DND-41 (cell line): ENCODE results near the gene POLA2.

Experiments used
- ATAC-seq: fragments of 200-7000 bp; cut with Tn5 transposase; 3 replicates; pipeline ENCODE4 v1.9.1; 2021; ENCODE audit warnings: low read depth; ENCODE audit not compliant: insufficient read depth
- DNase-seq: peaks from one replicate; pipeline ENCODE4 v3.0.0-alpha.2; 2020
- H2AFZ ChIP-seq: 2 replicates; pipeline ENCODE4 v1.6.0; 2012; ENCODE audit warnings: low read depth, low read length
- H3K27ac ChIP-seq: 2 replicates; pipeline ENCODE4 v1.5.1; 2012; ENCODE audit warnings: low read length, inconsistent platforms
- H3K27me3 ChIP-seq: fragments of 200-600 bp; sonication (generic); 2 replicates; pipeline ENCODE4 v1.6.0; 2012; ENCODE audit warnings: low read length, mild to moderate bottlenecking, inconsistent platforms; ENCODE audit not compliant: insufficient read depth, poor library complexity
- H3K36me3 ChIP-seq: 2 replicates; pipeline ENCODE4 v1.5.1; 2012; ENCODE audit warnings: low read length, inconsistent platforms; ENCODE audit not compliant: insufficient read depth
- H3K4me1 ChIP-seq: 2 replicates; pipeline ENCODE4 v1.5.1; 2012; ENCODE audit warnings: mild to moderate bottlenecking, low read length; ENCODE audit not compliant: insufficient read depth
- H3K4me2 ChIP-seq: 2 replicates; pipeline ENCODE4 v1.6.0; 2012; ENCODE audit warnings: mild to moderate bottlenecking, moderate library complexity, low read length, inconsistent platforms; ENCODE audit not compliant: insufficient read depth
- H3K4me3 ChIP-seq, 2 experiments: fragments of 200-600 bp in 1 of 2; shearing (Covaris generic) in 1 of 2; 2 replicates each; pipeline ENCODE4 v1.5.1; 2012 to 2016; ENCODE audit warnings: inconsistent platforms in 2 of 2, low read length in 2 of 2, mild to moderate bottlenecking in 2 of 2, low read depth in 1 of 2, moderate library complexity in 1 of 2
- H3K79me2 ChIP-seq: 2 replicates; pipeline ENCODE4 v1.6.0; 2012; ENCODE audit warnings: low read length, inconsistent platforms; ENCODE audit not compliant: insufficient read depth
- H3K9ac ChIP-seq: 2 replicates; pipeline ENCODE4 v1.6.0; 2012; ENCODE audit warnings: low read depth, mild to moderate bottlenecking, inconsistent platforms, low read length, moderate library complexity
- H3K9me3 ChIP-seq: 2 replicates; pipeline ENCODE4 v1.5.1; 2012; ENCODE audit warnings: low read length, moderate library complexity, mild to moderate bottlenecking, inconsistent platforms; ENCODE audit not compliant: insufficient read depth, severe bottlenecking
- H4K20me1 ChIP-seq: 2 replicates; pipeline ENCODE4 v1.6.0; 2012; ENCODE audit warnings: low read length; ENCODE audit not compliant: insufficient read depth
- EZH2 ChIP-seq: IDR thresholded peaks from 3 replicates; pipeline ENCODE4 v1.6.1; 2012; ENCODE audit warnings: borderline replicate concordance, low read depth, mild to moderate bottlenecking, moderate library complexity, low read length, inconsistent platforms; ENCODE audit not compliant: severe bottlenecking
- TF ChIP-seq, protein P1 (sequence below): IDR thresholded peaks from 2 replicates; pipeline ENCODE4 v1.5.1; 2012; ENCODE audit warnings: borderline replicate concordance, low read length, moderate library complexity, mild to moderate bottlenecking; ENCODE audit not compliant: poor library complexity, severe bottlenecking; ENCODE audit errors: extremely low read depth

POLA2 gene

DNA sequence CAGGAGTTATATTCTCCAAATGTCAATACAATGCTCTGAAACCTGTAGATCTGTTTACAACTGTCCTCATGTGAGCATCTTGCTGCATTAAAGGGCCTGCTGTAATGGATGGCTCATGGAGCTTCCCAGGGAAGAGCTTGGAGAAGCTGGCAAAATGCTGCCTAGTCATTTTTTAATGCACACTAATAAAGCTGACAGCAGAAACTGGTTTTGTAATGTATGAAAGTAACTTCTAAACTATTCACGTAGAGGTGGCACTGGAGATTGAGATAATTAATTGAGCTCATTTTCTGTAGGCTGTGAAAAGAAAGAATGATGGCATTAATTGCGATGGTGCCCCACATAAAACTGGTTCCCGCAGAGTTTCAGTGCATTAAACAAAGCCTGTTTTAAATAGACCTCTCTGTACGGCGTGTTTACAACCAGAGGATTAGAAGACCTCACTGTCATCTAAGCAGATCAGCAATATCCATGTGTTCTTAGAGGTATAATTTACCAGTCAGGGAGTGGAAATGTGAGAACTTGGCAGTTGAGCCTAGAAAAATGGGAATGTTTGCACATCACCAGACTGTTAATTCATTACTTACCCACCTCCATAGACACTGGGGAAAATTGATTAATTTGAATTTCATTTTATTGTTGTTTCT lies 16.0 kb downstream of the POLA2 start:
- no peak overlapping the region for H2AFZ ChIP-seq
- no peak overlapping the region for H3K27ac ChIP-seq

DNA sequence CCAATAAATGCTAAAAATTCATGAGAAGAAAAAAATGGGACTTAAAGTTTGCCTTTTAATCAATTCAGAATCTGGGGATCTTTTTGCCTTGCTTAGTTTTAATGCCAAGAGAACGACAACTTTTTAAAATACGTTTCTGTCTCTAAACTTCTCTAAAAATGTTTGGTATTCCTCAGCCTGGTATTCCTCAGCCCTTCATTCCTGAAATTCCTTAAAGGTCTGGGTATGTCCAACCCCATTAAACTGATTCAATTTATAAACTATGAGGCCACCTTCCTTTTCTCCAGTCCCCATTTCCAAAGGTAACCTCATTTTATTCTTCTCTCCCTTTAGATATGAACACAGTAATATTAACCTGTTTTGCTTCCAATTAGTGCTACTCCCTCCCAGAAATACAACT lies 16.6 kb downstream of the POLA2 start:
- H3K36me3 ChIP-seq: peaks cover 82% of the 10 kb centered on the region
- no peak for DNase-seq
- no peaks in the 10 kb centered on the region for H3K27me3 ChIP-seq
- no peaks in the 10 kb centered on the region for H3K79me2 ChIP-seq
- no peak overlapping the region for H3K9ac ChIP-seq
- H3K4me2 ChIP-seq: no peak overlapping the region
- H3K9me3 ChIP-seq: no peaks in the 10 kb centered on the region
- no peak overlapping the region for H3K27ac ChIP-seq
- 0 out of 2 replicates have a peak, but pooled peaks cover 9% of the 10 kb centered on the region for H4K20me1 ChIP-seq
- no peak overlapping the region for H3K4me3 ChIP-seq
- no peak for ATAC-seq
- no peak for TF ChIP-seq EZH2
- TF ChIP-seq, protein P1, sequence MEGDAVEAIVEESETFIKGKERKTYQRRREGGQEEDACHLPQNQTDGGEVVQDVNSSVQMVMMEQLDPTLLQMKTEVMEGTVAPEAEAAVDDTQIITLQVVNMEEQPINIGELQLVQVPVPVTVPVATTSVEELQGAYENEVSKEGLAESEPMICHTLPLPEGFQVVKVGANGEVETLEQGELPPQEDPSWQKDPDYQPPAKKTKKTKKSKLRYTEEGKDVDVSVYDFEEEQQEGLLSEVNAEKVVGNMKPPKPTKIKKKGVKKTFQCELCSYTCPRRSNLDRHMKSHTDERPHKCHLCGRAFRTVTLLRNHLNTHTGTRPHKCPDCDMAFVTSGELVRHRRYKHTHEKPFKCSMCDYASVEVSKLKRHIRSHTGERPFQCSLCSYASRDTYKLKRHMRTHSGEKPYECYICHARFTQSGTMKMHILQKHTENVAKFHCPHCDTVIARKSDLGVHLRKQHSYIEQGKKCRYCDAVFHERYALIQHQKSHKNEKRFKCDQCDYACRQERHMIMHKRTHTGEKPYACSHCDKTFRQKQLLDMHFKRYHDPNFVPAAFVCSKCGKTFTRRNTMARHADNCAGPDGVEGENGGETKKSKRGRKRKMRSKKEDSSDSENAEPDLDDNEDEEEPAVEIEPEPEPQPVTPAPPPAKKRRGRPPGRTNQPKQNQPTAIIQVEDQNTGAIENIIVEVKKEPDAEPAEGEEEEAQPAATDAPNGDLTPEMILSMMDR: no peak
- H2AFZ ChIP-seq: no peak overlapping the region
- no peaks in the 10 kb centered on the region for H3K4me1 ChIP-seq

More for the DNA sequence above, 16.0 kb downstream of the POLA2 start:
- ATAC-seq (no peak), DNase-seq (no peak)
- H4K20me1 ChIP-seq: 0 out of 2 replicates have a peak, but pooled peaks cover 9% of the 10 kb centered on the region
- no peak overlapping the region for H3K4me3 ChIP-seq
- H3K4me1 ChIP-seq: no peaks in the 10 kb centered on the region
- H3K36me3 ChIP-seq: peaks cover 81% of the 10 kb centered on the region
- no peak overlapping the region for H3K9ac ChIP-seq
- no peaks in the 10 kb centered on the region for H3K79me2 ChIP-seq
- no peaks in the 10 kb centered on the region for H3K27me3 ChIP-seq
- H3K9me3 ChIP-seq: no peaks in the 10 kb centered on the region
- H3K4me2 ChIP-seq: no peak overlapping the region
- TF ChIP-seq, protein P1: no peak
- no peak for TF ChIP-seq EZH2

GRCh38 chr11:65279279-65279678 lies 17.5 kb downstream of the POLA2 start:
- Histone ChIP-seq H3K4me2 (no peak overlapping the region), H3K9ac (no peak overlapping the region), H3K4me1 (no peaks in the 10 kb centered on the region), H3K36me3 (peaks cover 90% of the 10 kb centered on the region), H3K9me3 (no peaks in the 10 kb centered on the region), H4K20me1 (0 out of 2 replicates have a peak, but pooled peaks cover 9% of the 10 kb centered on the region), H3K27me3 (no peaks in the 10 kb centered on the region), H3K79me2 (no peaks in the 10 kb centered on the region), H2AFZ (no peak overlapping the region), H3K27ac (no peak overlapping the region), H3K4me3 (no peak overlapping the region)
- ATAC-seq (no peak), DNase-seq (no peak)
- TF ChIP-seq EZH2: no peak
- TF ChIP-seq, protein P1: no peak
